HL-60 (cell line): ENCODE data around the gene ITGB1BP2.

Experiments used
- CTCF ChIP-seq: IDR thresholded peaks from one replicate; pipeline ENCODE4 v1.5.1; 2011; ENCODE audit warnings: low read length, control low read depth, inconsistent platforms; ENCODE audit not compliant: insufficient read depth
- GABPA ChIP-seq: IDR thresholded peaks from 2 replicates; pipeline ENCODE4 v1.6.1; 2012; ENCODE audit warnings: low read depth
- POLR2AphosphoS5 ChIP-seq: IDR thresholded peaks from 2 replicates; pipeline ENCODE4 v1.6.1; 2012; ENCODE audit warnings: low read depth
- REST ChIP-seq: IDR thresholded peaks from 2 replicates; pipeline ENCODE4 v1.6.1; 2012; ENCODE audit warnings: low read depth; ENCODE audit not compliant: insufficient replicate concordance
- SPI1 ChIP-seq: IDR thresholded peaks from 2 replicates; pipeline ENCODE4 v1.6.1; 2012; ENCODE audit warnings: low read depth, mild to moderate bottlenecking, borderline replicate concordance

GRCh38 chrX:71256856-71257255 lies 44.7 kb upstream of the ITGB1BP2 start:
- TF ChIP-seq POLR2AphosphoS5 (no peak), CTCF (no peak), GABPA (no peak), SPI1 (no peak), REST (no peak)
